Astrocyte (in vitro differentiated cells and primary cell): ENCODE data around the gene NINJ1. TPM values are rescaled to one million over a fixed set of nuclear protein-coding genes. Genes with fewer than 3 reads are reported as not detected.

ENCODE experiments used
- DNase-seq: peaks from one replicate; pipeline ENCODE4 v3.0.0-alpha.2; 2010; ENCODE audit warnings: low read depth
- FAIRE-seq: peaks from 2 replicates; lab custom pipeline; 2011; peaks lifted over from hg19 to GRCh38; lab: Jason Lieb, UNC
- H2AFZ ChIP-seq: 2 replicates; pipeline ENCODE4 v1.6.0; 2012; ENCODE audit warnings: low read depth, low read length, inconsistent platforms
- H3K27ac ChIP-seq: 2 replicates; pipeline ENCODE4 v1.5.1; 2011; ENCODE audit warnings: low read depth, low read length, inconsistent platforms
- H3K27me3 ChIP-seq: 2 replicates; pipeline ENCODE4 v1.6.0; 2011; ENCODE audit warnings: low read length, inconsistent platforms; ENCODE audit not compliant: insufficient read depth
- H3K36me3 ChIP-seq: 2 replicates; pipeline ENCODE4 v1.5.1; 2011; ENCODE audit warnings: low read length, inconsistent platforms; ENCODE audit not compliant: insufficient read depth
- H3K4me1 ChIP-seq: 2 replicates; pipeline ENCODE4 v1.5.1; 2011; ENCODE audit warnings: low read length, inconsistent platforms; ENCODE audit not compliant: insufficient read depth
- H3K4me2 ChIP-seq: 2 replicates; pipeline ENCODE4 v1.6.0; 2012; ENCODE audit warnings: low read length, inconsistent platforms
- H3K4me3 ChIP-seq: 2 replicates; pipeline ENCODE4 v1.5.1; 2011; ENCODE audit warnings: low read depth, mild to moderate bottlenecking, low read length, inconsistent platforms; ENCODE audit not compliant: insufficient read depth
- H3K79me2 ChIP-seq: 2 replicates; pipeline ENCODE4 v1.6.0; 2012; ENCODE audit warnings: mild to moderate bottlenecking, low read length, inconsistent platforms; ENCODE audit not compliant: insufficient read depth
- H3K9ac ChIP-seq: 2 replicates; pipeline ENCODE4 v1.6.0; 2012; ENCODE audit warnings: mild to moderate bottlenecking, low read length, inconsistent platforms
- H3K9me3 ChIP-seq: 2 replicates; pipeline ENCODE4 v1.5.1; 2012; ENCODE audit warnings: low read depth, mild to moderate bottlenecking, low read length, inconsistent platforms; ENCODE audit not compliant: insufficient read depth
- H4K20me1 ChIP-seq: 2 replicates; pipeline ENCODE4 v1.6.0; 2012; ENCODE audit warnings: low read length, inconsistent platforms; ENCODE audit not compliant: insufficient read depth
- H3K27ac Mint-ChIP-seq: one replicate; pipeline ENCODE4 v1.8.0; 2021; ENCODE audit warnings: mild to moderate bottlenecking, mixed read lengths; ENCODE audit not compliant: unreplicated experiment
- H3K27me3 Mint-ChIP-seq: one replicate; pipeline ENCODE4 v1.8.0; 2021; ENCODE audit warnings: low read depth, mixed read lengths; ENCODE audit not compliant: unreplicated experiment
- H3K36me3 Mint-ChIP-seq: one replicate; pipeline ENCODE4 v1.8.0; 2021; ENCODE audit warnings: low read depth, mixed read lengths; ENCODE audit not compliant: unreplicated experiment
- H3K4me1 Mint-ChIP-seq: one replicate; pipeline ENCODE4 v1.8.0; 2021; ENCODE audit warnings: low read depth, mixed read lengths; ENCODE audit not compliant: unreplicated experiment
- H3K4me3 Mint-ChIP-seq: one replicate; pipeline ENCODE4 v1.8.0; 2021; ENCODE audit warnings: mild to moderate bottlenecking, moderate library complexity, mixed read lengths; ENCODE audit not compliant: unreplicated experiment
- H3K9me3 Mint-ChIP-seq: one replicate; pipeline ENCODE4 v1.8.0; 2021; ENCODE audit warnings: mild to moderate bottlenecking, mixed read lengths; ENCODE audit not compliant: unreplicated experiment
- CTCF ChIP-seq: IDR thresholded peaks from 2 replicates; pipeline ENCODE4 v1.5.1; 2011; ENCODE audit warnings: low read depth, mild to moderate bottlenecking, inconsistent platforms, low read length, moderate library complexity; ENCODE audit not compliant: insufficient read depth
- EZH2 ChIP-seq: IDR thresholded peaks from 2 replicates; pipeline ENCODE4 v1.6.1; 2012; ENCODE audit warnings: mild to moderate bottlenecking, low read length, inconsistent platforms; ENCODE audit not compliant: insufficient read depth
- total RNA-seq: library from RNA; stranded (reverse); gene quantifications from 2 replicates; pipeline ENCODE4 v1.2.1, GENCODE V29; 2021

Gene NINJ1
- total RNA-seq, 1 donor from 2014 or later, result 28.3 TPM

- H4K20me1 ChIP-seq, result no peaks in the 10 kb centered on the region
- peak overlapping the region; percentile 73 for H3K4me2 ChIP-seq
- peak overlapping the region; percentile 27 for H3K9ac ChIP-seq
- peak overlapping the region; percentile 36 for H2AFZ ChIP-seq
- no peaks in the 10 kb centered on the region for H3K79me2 ChIP-seq
- H3K27me3 ChIP-seq, result no peaks in the 10 kb centered on the region
- no peak overlapping the region for H3K4me3 ChIP-seq
- FAIRE-seq (no peak), DNase-seq (peak; percentile 46)
- Mint-ChIP-seq H3K27me3 (peaks cover 12% of the 10 kb centered on the region), H3K36me3 (no peaks in the 10 kb centered on the region), H3K4me3 (no peak overlapping the region), H3K4me1 (peaks cover 6% of the 10 kb centered on the region), H3K9me3 (no peaks in the 10 kb centered on the region), H3K27ac (peak overlapping the region; percentile 78)
- no peaks in the 10 kb centered on the region for H3K36me3 ChIP-seq
- peaks cover 7% of the 10 kb centered on the region for H3K4me1 ChIP-seq
- TF ChIP-seq EZH2 (no peak), CTCF (peak; percentile 70)
- H3K27ac ChIP-seq, result peak overlapping the region; percentile 18
- H3K9me3 ChIP-seq, result no peaks in the 10 kb centered on the region
These were observed 25.8 kb upstream of the NINJ1 start for GRCh38 chr9:93159601-93160471.

GRCh38 chr9:93156475-93157008 lies 22.5 kb upstream of the NINJ1 start:
- Histone ChIP-seq H4K20me1 (no peaks in the 10 kb centered on the region), H3K27me3 (no peaks in the 10 kb centered on the region), H3K4me2 (no peak overlapping the region), H3K4me3 (no peak overlapping the region), H2AFZ (no peak overlapping the region), H3K9me3 (no peaks in the 10 kb centered on the region), H3K4me1 (peaks cover 7% of the 10 kb centered on the region), H3K9ac (no peak overlapping the region), H3K36me3 (no peaks in the 10 kb centered on the region), H3K79me2 (no peaks in the 10 kb centered on the region), H3K27ac (no peak overlapping the region)
- H3K4me3 Mint-ChIP-seq, result no peak overlapping the region
- no peak overlapping the region for H3K27ac Mint-ChIP-seq
- FAIRE-seq (no peak), DNase-seq (no peak)
- no peaks in the 10 kb centered on the region for H3K9me3 Mint-ChIP-seq
- peaks cover 11% of the 10 kb centered on the region for H3K27me3 Mint-ChIP-seq
- TF ChIP-seq EZH2 (no peak), CTCF (no peak)
- peaks cover 6% of the 10 kb centered on the region for H3K4me1 Mint-ChIP-seq
- H3K36me3 Mint-ChIP-seq, result no peaks in the 10 kb centered on the region
